CD4-positive, alpha-beta T cell (primary cell): Measurements from ENCODE around the gene MKNK2. TPM values are rescaled to one million over a fixed set of nuclear protein-coding genes. Genes with fewer than 3 reads are reported as not detected.
A peak's percentile ranks its signal among the peaks of the same experiment; 100 is the strongest.

Experiments
- ATAC-seq: fragments of 200-7000 bp; cut with Tn5 transposase; one replicate; pipeline ENCODE4 v1.10.0; 2022; ENCODE audit warnings: mild to moderate bottlenecking; ENCODE audit not compliant: poor library complexity
- CTCF ChIA-PET: fragments of 350-600 bp; sonication (Branson Sonifier 250); formaldehyde crosslinking; loops from one replicate; lab custom pipeline; 2021; ENCODE audit warnings: antibody characterized with exemption, inconsistent platforms; lab: Charles Lee
- POLR2A ChIA-PET: fragments of 350-600 bp; sonication (Branson Sonifier 250); formaldehyde crosslinking; loops from one replicate; lab custom pipeline; 2021; ENCODE audit warnings: antibody characterized with exemption, inconsistent platforms; lab: Charles Lee
- DNase-seq, 14 experiments: peaks; one replicate each; pipeline ENCODE4 v3.0.0-alpha.2; 2013 to 2020; ENCODE audit warnings: mixed read lengths in 2 of 14
- H3K27ac ChIP-seq, 2 donors: one replicate each; pipeline versions ENCODE4 v1.5.1 to v1.7.0; 2013; ENCODE audit warnings: low read length in 2 of 2, low read depth in 1 of 2, mild to moderate bottlenecking in 1 of 2
- H3K27me3 ChIP-seq, 2 experiments: 1 replicate in 1 of 2; 2 replicates in 1 of 2; pipeline versions ENCODE4 v1.6.1 to v1.7.0; 2013; ENCODE audit warnings: low read length in 2 of 2, control low read depth in 1 of 2, mild to moderate bottlenecking in 1 of 2, moderate library complexity in 1 of 2; ENCODE audit not compliant: insufficient read depth in 2 of 2, control insufficient read depth in 1 of 2
- H3K36me3 ChIP-seq: one replicate; pipeline ENCODE4 v1.6.1; 2013; ENCODE audit warnings: low read length, control low read depth; ENCODE audit not compliant: insufficient read depth
- H3K4me1 ChIP-seq: one replicate; pipeline ENCODE4 v1.6.1; 2013; ENCODE audit warnings: low read length, control low read depth; ENCODE audit not compliant: insufficient read depth
- H3K4me3 ChIP-seq: one replicate; pipeline ENCODE4 v1.5.1; 2013; ENCODE audit warnings: mild to moderate bottlenecking, low read length, moderate library complexity
- H3K9me3 ChIP-seq, 2 experiments: 1 replicate in 1 of 2; 2 replicates in 1 of 2; pipeline versions ENCODE4 v1.6.1 to v1.7.0; 2013; ENCODE audit warnings: low read length in 2 of 2, mild to moderate bottlenecking in 2 of 2, control low read depth in 1 of 2, moderate library complexity in 1 of 2; ENCODE audit not compliant: control insufficient read depth in 1 of 2, insufficient read depth in 1 of 2
- H3K27ac Mint-ChIP-seq: one replicate; pipeline ENCODE4 v1.8.0; 2020; ENCODE audit warnings: mixed read lengths
- H3K27me3 Mint-ChIP-seq: one replicate; pipeline ENCODE4 v1.8.0; 2021; ENCODE audit warnings: mixed read lengths
- H3K36me3 Mint-ChIP-seq: one replicate; pipeline ENCODE4 v1.8.0; 2021; ENCODE audit warnings: low read depth, mixed read lengths
- H3K4me1 Mint-ChIP-seq: one replicate; pipeline ENCODE4 v1.8.0; 2021; ENCODE audit warnings: low read depth, mixed read lengths
- H3K4me3 Mint-ChIP-seq: one replicate; pipeline ENCODE4 v1.8.0; 2020; ENCODE audit warnings: mild to moderate bottlenecking, mixed read lengths
- H3K9me3 Mint-ChIP-seq: one replicate; pipeline ENCODE4 v1.8.0; 2020; ENCODE audit warnings: mixed read lengths
- intact Hi-C, 2 experiments: fragments of 100-400 bp; cut with DNase I in 1 of 2; cut with micrococcal nuclease in 1 of 2; formaldehyde crosslinking; loops; one replicate each; pipeline versions ENCODE4 v1.15.1 to v1.9.0; 2023 to 2025; cut with DNase I, micrococcal nuclease
- total RNA-seq, 174 experiments: library from RNA in 2 of 174; stranded (reverse) in 2 of 174; gene quantifications; one replicate each; pipeline ENCODE4 v1.2.3 and lab custom pipeline; 2021 to 2026
- TF ChIP-seq, protein P1 (sequence below): fragments of 200-600 bp; IDR thresholded peaks from one replicate; pipeline ENCODE4 v1.8.0; 2022; ENCODE audit warnings: antibody characterized with exemption, mild to moderate bottlenecking

MKNK2 gene
- total RNA-seq, 2 experiments from 2014 or later = 325 to 347 TPM

DNA sequence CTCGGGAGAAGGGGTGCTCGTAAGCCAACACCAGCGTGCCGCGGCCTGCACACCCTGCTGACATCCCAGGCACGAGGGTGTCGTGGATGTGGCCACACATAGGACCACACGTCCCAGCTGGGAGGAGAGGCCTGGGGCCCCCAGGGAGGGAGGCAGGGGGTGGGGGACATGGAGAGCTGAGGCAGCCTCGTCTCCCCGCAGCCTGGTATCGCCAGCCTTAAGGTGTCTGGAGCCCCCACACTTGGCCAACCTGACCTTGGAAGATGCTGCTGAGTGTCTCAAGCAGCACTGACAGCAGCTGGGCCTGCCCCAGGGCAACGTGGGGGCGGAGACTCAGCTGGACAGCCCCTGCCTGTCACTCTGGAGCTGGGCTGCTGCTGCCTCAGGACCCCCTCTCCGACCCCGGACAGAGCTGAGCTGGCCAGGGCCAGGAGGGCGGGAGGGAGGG is 48.0 kb upstream of the MKNK2 start:
- H3K4me3 Mint-ChIP-seq = no peak overlapping the region
- peaks cover 46% of the 10 kb centered on the region for H3K36me3 Mint-ChIP-seq
- no peak overlapping the region for H3K27ac ChIP-seq
- H3K4me1 ChIP-seq = peaks cover 32% of the 10 kb centered on the region
- H3K27me3 ChIP-seq = no peaks in the 10 kb centered on the region
- DNase-seq = peak in 1 of 14 experiments; percentile 47
- CTCF ChIA-PET = no interaction called here
- no peak overlapping the region for H3K27ac Mint-ChIP-seq
- H3K36me3 ChIP-seq = peaks cover 37% of the 10 kb centered on the region
- no peaks in the 10 kb centered on the region for H3K9me3 Mint-ChIP-seq
- H3K27me3 Mint-ChIP-seq = no peaks in the 10 kb centered on the region
- TF ChIP-seq, protein P1, sequence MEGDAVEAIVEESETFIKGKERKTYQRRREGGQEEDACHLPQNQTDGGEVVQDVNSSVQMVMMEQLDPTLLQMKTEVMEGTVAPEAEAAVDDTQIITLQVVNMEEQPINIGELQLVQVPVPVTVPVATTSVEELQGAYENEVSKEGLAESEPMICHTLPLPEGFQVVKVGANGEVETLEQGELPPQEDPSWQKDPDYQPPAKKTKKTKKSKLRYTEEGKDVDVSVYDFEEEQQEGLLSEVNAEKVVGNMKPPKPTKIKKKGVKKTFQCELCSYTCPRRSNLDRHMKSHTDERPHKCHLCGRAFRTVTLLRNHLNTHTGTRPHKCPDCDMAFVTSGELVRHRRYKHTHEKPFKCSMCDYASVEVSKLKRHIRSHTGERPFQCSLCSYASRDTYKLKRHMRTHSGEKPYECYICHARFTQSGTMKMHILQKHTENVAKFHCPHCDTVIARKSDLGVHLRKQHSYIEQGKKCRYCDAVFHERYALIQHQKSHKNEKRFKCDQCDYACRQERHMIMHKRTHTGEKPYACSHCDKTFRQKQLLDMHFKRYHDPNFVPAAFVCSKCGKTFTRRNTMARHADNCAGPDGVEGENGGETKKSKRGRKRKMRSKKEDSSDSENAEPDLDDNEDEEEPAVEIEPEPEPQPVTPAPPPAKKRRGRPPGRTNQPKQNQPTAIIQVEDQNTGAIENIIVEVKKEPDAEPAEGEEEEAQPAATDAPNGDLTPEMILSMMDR = no peak
- no peak for ATAC-seq
- H3K9me3 ChIP-seq = no peaks in the 10 kb centered on the region
- intact Hi-C loops = loop anchor here in 1 of 2 experiments (5.0 kb wide), 1 partner anchor 237 kb away; the partner anchor contains the start of gene KLF16
- no peak overlapping the region for H3K4me3 ChIP-seq
- H3K4me1 Mint-ChIP-seq = peaks cover 16% of the 10 kb centered on the region
- POLR2A ChIA-PET = no interaction called here

DNA sequence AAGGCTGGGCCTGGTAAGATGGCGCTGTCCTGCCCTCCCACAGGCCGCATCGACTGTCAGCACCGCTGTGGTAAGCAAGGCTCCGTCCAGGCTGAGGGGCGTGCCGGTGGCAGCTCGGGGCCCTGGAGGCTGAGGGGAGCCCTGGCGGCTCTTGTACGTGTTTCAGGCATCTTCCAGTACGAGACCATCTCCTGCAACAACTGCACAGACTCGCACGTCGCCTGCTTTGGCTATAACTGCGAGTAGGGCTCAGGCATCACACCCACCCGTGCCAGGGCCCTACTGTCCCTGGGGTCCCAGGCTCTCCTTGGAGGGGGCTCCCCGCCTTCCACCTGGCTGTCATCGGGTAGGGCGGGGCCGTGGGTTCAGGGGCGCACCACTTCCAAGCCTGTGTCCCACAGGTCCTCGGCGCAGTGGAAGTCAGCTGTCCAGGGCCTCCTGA is 46.9 kb upstream of the MKNK2 start:
- Histone ChIP-seq H3K36me3 (peaks cover 37% of the 10 kb centered on the region), H3K9me3 (no peaks in the 10 kb centered on the region), H3K4me3 (no peak overlapping the region), H3K27me3 (no peaks in the 10 kb centered on the region), H3K4me1 (peaks cover 44% of the 10 kb centered on the region), H3K27ac (no peak overlapping the region)
- Mint-ChIP-seq H3K9me3 (no peaks in the 10 kb centered on the region), H3K27me3 (no peaks in the 10 kb centered on the region), H3K4me1 (peaks cover 25% of the 10 kb centered on the region), H3K27ac (peak overlapping the region; percentile 96), H3K4me3 (no peak overlapping the region), H3K36me3 (peaks cover 37% of the 10 kb centered on the region)
- DNase-seq (no peak), ATAC-seq (no peak)
- intact Hi-C loops = loop anchor here (2.0 to 5.0 kb wide), 3 partner anchors 53 to 236 kb away; partner anchors contain the start of genes AP3D1 (in 1 of the 2) and KLF16 (in 1 of the 2)
- POLR2A ChIA-PET = interaction anchor here (0.6 to 7.9 kb wide), 4 partner anchors 13 to 230 kb away, joined by 4 to 153 read pairs (median 7); partner anchors contain the start of genes LSM7, MKNK2 and SPPL2B
- CTCF ChIA-PET = interaction anchor here (0.9 to 1.2 kb wide), 6 partner anchors 11 to 56 kb away, joined by 3 to 5 read pairs (median 4); no protein-coding TSS in a partner anchor
- TF ChIP-seq, protein P1 = no peak

DNA sequence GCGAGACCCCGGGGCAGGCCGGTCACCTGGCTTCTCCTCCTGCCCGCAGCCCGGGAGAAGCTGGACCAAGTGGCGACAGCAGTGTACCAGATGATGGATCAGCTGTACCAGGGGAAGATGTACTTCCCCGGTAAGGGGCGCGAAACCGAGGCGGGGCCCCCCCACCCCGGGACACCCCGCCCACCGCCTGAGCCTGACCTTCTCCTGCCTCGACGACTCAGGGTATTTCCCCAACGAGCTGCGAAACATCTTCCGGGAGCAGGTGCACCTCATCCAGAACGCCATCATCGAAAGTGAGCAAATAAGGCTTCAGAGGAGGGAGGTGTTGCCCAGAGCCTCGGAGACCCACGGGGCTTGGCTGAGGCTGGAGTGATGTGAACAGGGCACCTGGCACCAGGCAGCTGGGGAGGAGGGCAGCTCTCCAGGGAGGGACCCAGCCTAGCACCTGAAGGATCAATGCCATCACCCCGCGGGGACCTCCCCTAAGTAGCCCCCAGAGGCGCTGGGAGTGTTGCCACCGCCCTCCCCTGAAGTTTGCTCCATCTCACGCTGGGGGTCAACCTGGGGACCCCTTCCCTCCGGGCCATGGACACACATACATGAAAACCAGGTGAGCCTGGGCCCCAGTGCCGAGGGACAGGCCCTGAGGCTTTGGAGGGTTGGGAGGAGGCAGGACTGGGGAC is 46.3 kb upstream of the MKNK2 start:
- POLR2A ChIA-PET = interaction anchor here (0.6 to 7.9 kb wide), 4 partner anchors 12 to 231 kb away, joined by 4 to 153 read pairs (median 7); partner anchors contain the start of genes LSM7, MKNK2 and SPPL2B
- Histone ChIP-seq H3K27ac (peak overlapping the region; percentile 36 to 46), H3K27me3 (no peaks in the 10 kb centered on the region), H3K4me3 (peak overlapping the region; percentile 69), H3K9me3 (no peaks in the 10 kb centered on the region), H3K36me3 (peaks cover 41% of the 10 kb centered on the region), H3K4me1 (peaks cover 49% of the 10 kb centered on the region)
- no peak for ATAC-seq
- peaks cover 25% of the 10 kb centered on the region for H3K4me1 Mint-ChIP-seq
- TF ChIP-seq, protein P1 = peak; percentile 8
- H3K9me3 Mint-ChIP-seq = no peaks in the 10 kb centered on the region
- no peaks in the 10 kb centered on the region for H3K27me3 Mint-ChIP-seq
- peak overlapping the region; percentile 97 for H3K4me3 Mint-ChIP-seq
- intact Hi-C loops = loop anchor here (2.0 to 5.0 kb wide), 3 partner anchors 53 to 235 kb away; partner anchors contain the start of genes AP3D1 (in 1 of the 2) and KLF16 (in 1 of the 2)
- peak in 7 of 14 experiments; percentile 27 to 88 (median 46) for DNase-seq
- H3K27ac Mint-ChIP-seq = peak overlapping the region; percentile 96
- CTCF ChIA-PET = interaction anchor here (0.9 to 1.2 kb wide), 6 partner anchors 10 to 55 kb away, joined by 3 to 5 read pairs (median 4); no protein-coding TSS in a partner anchor
- peaks cover 37% of the 10 kb centered on the region for H3K36me3 Mint-ChIP-seq
